ENCODE results near the gene CDH15.

- TF ChIP-seq CTCF (IDR thresholded peaks at IDR 0.05; ENCODE audit: insufficient read depth, low read depth, low read length), result no peak
- TF ChIP-seq EZH2 (IDR thresholded peaks at IDR 0.05; ENCODE audit: insufficient read depth, low read length), result no peak
These were observed 24.1 kb downstream of the CDH15 start for GRCh38 chr16:89195521-89196171.

Measured in astrocyte (in vitro differentiated cells and primary cell).